CD8-positive, alpha-beta memory T cell (primary cell): ENCODE measurements around the gene ARMC9. TPM values are rescaled to one million over a fixed set of nuclear protein-coding genes. Genes with fewer than 3 reads are reported as not detected.
"Not testable (repeated sequence)": the region's sequence is repeated elsewhere in the genome, so short reads cannot be mapped to it uniquely, and the experiment has no call there.

Experiments
- CTCF ChIA-PET: fragments of 350-600 bp; sonication (Branson Sonifier 250); formaldehyde crosslinking; loops from one replicate; lab custom pipeline; 2021; ENCODE audit warnings: antibody characterized with exemption; lab: Charles Lee
- POLR2A ChIA-PET: fragments of 350-600 bp; sonication (Branson Sonifier 250); formaldehyde crosslinking; loops from one replicate; lab custom pipeline; 2021; ENCODE audit warnings: antibody characterized with exemption; lab: Charles Lee
- DNase-seq, 5 donors: peaks; one replicate each; pipeline versions ENCODE4 v3.0.0 to v3.0.0-alpha.2; 2020 to 2022; ENCODE audit warnings: mixed read lengths in 1 of 5
- H3K27ac ChIP-seq: one replicate; pipeline ENCODE4 v1.7.0; 2013; ENCODE audit warnings: low read depth, mild to moderate bottlenecking, low read length, moderate library complexity
- H3K27me3 ChIP-seq: 2 replicates; pipeline ENCODE4 v1.7.0; 2013; ENCODE audit warnings: low read length, mild to moderate bottlenecking; ENCODE audit not compliant: insufficient read depth, poor library complexity, severe bottlenecking
- H3K36me3 ChIP-seq: 2 replicates; pipeline ENCODE4 v1.7.0; 2013; ENCODE audit warnings: mild to moderate bottlenecking, low read length, moderate library complexity; ENCODE audit not compliant: insufficient read depth
- H3K4me1 ChIP-seq: 2 replicates; pipeline ENCODE4 v1.7.0; 2013; ENCODE audit warnings: mild to moderate bottlenecking, low read length, moderate library complexity; ENCODE audit not compliant: insufficient read depth
- H3K4me3 ChIP-seq: 2 replicates; pipeline ENCODE4 v1.7.0; 2013; ENCODE audit warnings: mild to moderate bottlenecking, low read length
- H3K9me3 ChIP-seq: 2 replicates; pipeline ENCODE4 v1.7.0; 2013; ENCODE audit warnings: mild to moderate bottlenecking, low read length
- H3K27ac Mint-ChIP-seq, 8 donors: one replicate each; pipeline ENCODE4 v1.8.0; 2020 to 2021; ENCODE audit warnings: mixed read lengths in 8 of 8, mild to moderate bottlenecking in 6 of 8, inconsistent platforms in 3 of 8, moderate library complexity in 3 of 8
- H3K27me3 Mint-ChIP-seq, 2 donors: one replicate each; pipeline ENCODE4 v1.8.0; 2020 to 2021; ENCODE audit warnings: mixed read lengths in 2 of 2, mild to moderate bottlenecking in 1 of 2, moderate library complexity in 1 of 2
- H3K36me3 Mint-ChIP-seq, 3 donors: one replicate each; pipeline ENCODE4 v1.8.0; 2020 to 2021; ENCODE audit warnings: mixed read lengths in 3 of 3, inconsistent platforms in 1 of 3, mild to moderate bottlenecking in 1 of 3
- H3K4me1 Mint-ChIP-seq, 3 donors: one replicate each; pipeline ENCODE4 v1.8.0; 2020 to 2021; ENCODE audit warnings: mixed read lengths in 3 of 3, inconsistent platforms in 1 of 3, mild to moderate bottlenecking in 1 of 3
- H3K4me3 Mint-ChIP-seq, 7 donors: one replicate each; pipeline ENCODE4 v1.8.0; 2020 to 2021; ENCODE audit warnings: mixed read lengths in 7 of 7, mild to moderate bottlenecking in 6 of 7, moderate library complexity in 4 of 7, inconsistent platforms in 2 of 7
- H3K9me3 Mint-ChIP-seq, 5 donors: one replicate each; pipeline ENCODE4 v1.8.0; 2020 to 2022; ENCODE audit warnings: mixed read lengths in 5 of 5, mild to moderate bottlenecking in 3 of 5, moderate library complexity in 2 of 5, inconsistent platforms in 1 of 5
- polyA plus RNA-seq: library from polyadenylated mRNA; unstranded; fragments of 300-500 nt; fragmentation: Illumina TruSeq; gene quantifications from one replicate; pipeline ENCODE4 v1.2.3, GENCODE V29; 2021
- total RNA-seq, 2 experiments: library from RNA; stranded (reverse); gene quantifications; one replicate each; pipeline ENCODE4 v1.2.3, GENCODE V29; 2021

Gene ARMC9
- total and polyA plus RNA-seq, 3 experiments from 2014 or later: 1.0 to 6.4 (median 5.3) TPM

DNA sequence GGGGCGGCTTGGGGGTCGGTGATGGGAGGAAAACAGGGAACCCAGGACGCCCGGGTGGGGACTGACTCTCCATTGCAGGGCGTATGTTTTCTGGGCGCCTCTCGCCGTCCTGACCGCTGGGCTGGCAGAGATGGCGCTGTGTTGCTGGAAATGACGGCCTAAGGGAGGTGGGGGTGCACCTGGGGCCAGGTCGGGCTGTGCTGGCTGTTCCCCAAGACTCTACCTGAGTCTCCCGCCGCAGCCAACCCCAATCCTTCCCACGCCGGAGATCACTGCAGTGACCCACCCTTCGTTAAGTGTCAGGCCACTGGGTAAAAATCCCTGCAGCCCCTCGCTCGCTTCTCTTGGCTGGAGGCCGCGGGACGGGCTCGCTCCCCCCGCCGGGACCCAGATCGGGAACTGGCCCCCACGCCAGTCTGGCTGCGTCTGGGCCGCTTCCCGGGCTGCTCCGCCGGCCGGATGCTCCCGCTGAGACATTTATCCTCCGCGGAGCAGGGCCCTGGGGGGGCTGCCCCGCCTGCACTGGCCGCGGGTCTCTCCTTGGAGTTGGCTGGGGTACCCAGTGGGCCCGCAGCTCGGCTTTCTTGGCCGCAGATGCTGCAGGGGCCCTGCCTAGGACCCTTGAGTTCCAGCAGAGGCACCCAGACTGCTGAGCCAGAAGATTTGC is 7.8 kb upstream of the ARMC9 start:
- DNase-seq: no peak
- Mint-ChIP-seq H3K27ac (no peak overlapping the region), H3K9me3 (no peaks in the 10 kb centered on the region), H3K4me1 (no peaks in the 10 kb centered on the region), H3K36me3 (no peaks in the 10 kb centered on the region), H3K27me3 (peaks cover 24 to 44% of the 10 kb centered on the region in 2 donors), H3K4me3 (no peak overlapping the region)
- no peaks in the 10 kb centered on the region for H3K27me3 ChIP-seq
- H3K4me1 ChIP-seq: no peaks in the 10 kb centered on the region
- ChIA-PET CTCF (interaction anchor here (0.7 kb wide), 1 partner anchor 203 kb away, joined by 3 read pairs; no protein-coding TSS in a partner anchor), POLR2A (no interaction called here)
- H3K4me3 ChIP-seq: no peak overlapping the region
- no peak overlapping the region for H3K27ac ChIP-seq
- H3K9me3 ChIP-seq: no peaks in the 10 kb centered on the region
- no peaks in the 10 kb centered on the region for H3K36me3 ChIP-seq

GRCh38 chr2:231191896-231192872 is 6.2 kb upstream of the ARMC9 start:
- H3K4me3 Mint-ChIP-seq: no peak overlapping the region
- CTCF ChIA-PET: no interaction called here
- POLR2A ChIA-PET: no interaction called here
- Histone ChIP-seq H3K4me1 (no peaks in the 10 kb centered on the region), H3K9me3 (no peaks in the 10 kb centered on the region), H3K27ac (no peak overlapping the region), H3K27me3 (no peaks in the 10 kb centered on the region), H3K36me3 (no peaks in the 10 kb centered on the region), H3K4me3 (no peak overlapping the region)
- no peaks in the 10 kb centered on the region for H3K36me3 Mint-ChIP-seq
- H3K27me3 Mint-ChIP-seq: peaks cover 24 to 42% of the 10 kb centered on the region in 2 donors
- H3K27ac Mint-ChIP-seq: no peak overlapping the region
- H3K9me3 Mint-ChIP-seq: no peaks in the 10 kb centered on the region
- no peaks in the 10 kb centered on the region for H3K4me1 Mint-ChIP-seq
- no peak for DNase-seq

GRCh38 chr2:231193216-231193615 is 5.2 kb upstream of the ARMC9 start:
- H3K27ac Mint-ChIP-seq: no peak overlapping the region
- Histone ChIP-seq H3K9me3 (no peaks in the 10 kb centered on the region), H3K4me3 (no peak overlapping the region), H3K27ac (no peak overlapping the region), H3K4me1 (peaks cover 6% of the 10 kb centered on the region), H3K36me3 (no peaks in the 10 kb centered on the region), H3K27me3 (no peaks in the 10 kb centered on the region)
- no peaks in the 10 kb centered on the region for H3K9me3 Mint-ChIP-seq
- CTCF ChIA-PET: no interaction called here
- DNase-seq: no peak
- peaks cover 5 to 9% (median 6%) of the 10 kb centered on the region in 3 donors for H3K4me1 Mint-ChIP-seq
- H3K4me3 Mint-ChIP-seq: no peak overlapping the region
- POLR2A ChIA-PET: no interaction called here
- H3K36me3 Mint-ChIP-seq: peaks cover 0 to 2% (median 0%) of the 10 kb centered on the region in 3 donors
- peaks cover 24 to 35% of the 10 kb centered on the region in 2 donors for H3K27me3 Mint-ChIP-seq

GRCh38 chr2:231196592-231196991 is 1.8 kb upstream of the ARMC9 start:
- Histone ChIP-seq H3K27me3 (no peaks in the 10 kb centered on the region), H3K4me1 (peaks cover 11% of the 10 kb centered on the region), H3K36me3 (no peaks in the 10 kb centered on the region), H3K27ac (no peak overlapping the region), H3K4me3 (no peak overlapping the region), H3K9me3 (no peaks in the 10 kb centered on the region)
- ChIA-PET POLR2A (no interaction called here), CTCF (no interaction called here)
- no peak for DNase-seq
- peaks cover 0 to 4% (median 0%) of the 10 kb centered on the region in 3 donors for H3K36me3 Mint-ChIP-seq
- peak overlapping the region in 2 of 8 donors; percentile 3 to 16 for H3K27ac Mint-ChIP-seq
- peaks cover 10 to 12% of the 10 kb centered on the region in 2 donors for H3K27me3 Mint-ChIP-seq
- peak overlapping the region in 6 of 7 donors; percentile 29 to 99 (median 60) for H3K4me3 Mint-ChIP-seq
- H3K9me3 Mint-ChIP-seq: no peaks in the 10 kb centered on the region
- peaks cover 11 to 16% (median 12%) of the 10 kb centered on the region in 3 donors for H3K4me1 Mint-ChIP-seq

- H3K4me3 Mint-ChIP-seq: peak overlapping the region; percentile 48 to 99 (median 92)
- H3K4me3 ChIP-seq, H3K9me3 ChIP-seq, H3K27me3 Mint-ChIP-seq, DNase-seq, H3K27ac ChIP-seq, H3K36me3 ChIP-seq, H3K27me3 ChIP-seq, H3K36me3 Mint-ChIP-seq, CTCF ChIA-PET, POLR2A ChIA-PET, H3K9me3 Mint-ChIP-seq: not testable (repeated sequence)
- peaks cover 11% of the 10 kb centered on the region for H3K4me1 ChIP-seq
- H3K27ac Mint-ChIP-seq: peak overlapping the region in 1 of 8 donors; percentile 10
- peaks cover 11 to 16% (median 12%) of the 10 kb centered on the region in 3 donors for H3K4me1 Mint-ChIP-seq
Observed at GRCh38 chr2:231197196-231197595, 1.2 kb upstream of the ARMC9 start.

DNA sequence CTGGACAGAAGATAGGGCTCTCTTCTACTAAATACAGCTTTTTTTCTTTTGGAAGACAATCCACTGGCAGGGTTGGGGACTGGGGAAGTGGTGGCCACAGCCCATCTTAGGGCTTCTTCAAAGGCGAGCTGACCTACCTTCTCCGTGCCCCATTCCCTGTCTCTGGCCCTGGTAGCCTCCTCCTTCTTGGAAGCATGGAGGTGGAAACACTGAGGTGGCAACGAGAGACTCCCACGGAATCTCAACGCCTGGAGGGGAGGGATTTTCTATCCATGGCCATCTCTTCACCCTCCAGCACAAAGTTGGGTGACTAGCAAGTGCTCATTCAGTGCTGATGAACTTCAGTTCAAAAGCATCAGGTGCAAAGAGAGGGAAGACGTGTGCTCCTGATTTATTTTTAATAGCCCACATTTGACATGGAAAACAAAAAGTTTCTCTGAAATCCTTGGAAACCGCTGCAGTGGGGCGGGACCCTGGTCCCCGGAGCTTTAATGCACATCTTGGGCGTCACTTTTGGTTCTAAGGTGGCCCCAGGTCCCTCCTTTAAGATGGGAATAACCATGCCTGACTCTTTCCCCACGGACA is 633 bp upstream of the ARMC9 start:
- Histone ChIP-seq H3K9me3 (no peaks in the 10 kb centered on the region), H3K4me3 (peak overlapping the region; percentile 99), H3K27me3 (no peaks in the 10 kb centered on the region), H3K4me1 (peaks cover 11% of the 10 kb centered on the region), H3K36me3 (no peaks in the 10 kb centered on the region), H3K27ac (peak overlapping the region; percentile 35)
- Mint-ChIP-seq H3K36me3 (peaks cover 0 to 4% (median 0%) of the 10 kb centered on the region in 3 donors), H3K27me3 (peaks cover 2 to 4% of the 10 kb centered on the region in 2 donors), H3K4me1 (peaks cover 11 to 16% (median 12%) of the 10 kb centered on the region in 3 donors), H3K9me3 (no peaks in the 10 kb centered on the region), H3K4me3 (peak overlapping the region; percentile 90 to 99 (median 93)), H3K27ac (peak overlapping the region; percentile 50 to 87 (median 78))
- ChIA-PET POLR2A (no interaction called here), CTCF (no interaction called here)
- no peak for DNase-seq

DNA sequence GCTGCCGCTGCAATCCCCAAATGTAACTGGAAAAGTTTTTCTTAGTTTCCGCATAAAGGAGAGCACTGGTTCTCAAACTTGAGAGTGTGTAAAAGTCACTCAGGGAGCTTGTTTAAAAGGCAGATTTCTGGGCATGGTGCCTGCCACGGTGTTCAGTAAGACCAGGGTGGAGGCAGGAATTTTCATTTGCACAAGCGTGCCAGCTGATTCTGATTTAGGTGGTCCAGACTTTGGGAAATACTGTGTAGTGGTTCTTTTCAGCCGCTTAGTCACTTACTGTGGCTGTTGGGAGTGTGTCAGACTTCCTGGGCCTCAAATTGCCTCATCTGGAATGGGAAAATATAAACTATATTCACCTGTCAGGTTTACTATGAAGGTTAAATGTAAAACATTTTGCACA is 788 bp downstream of the ARMC9 start:
- DNase-seq: no peak
- H3K27me3 Mint-ChIP-seq: peaks cover under 1 to 2% of the 10 kb centered on the region in 2 donors
- CTCF ChIA-PET: no interaction called here
- H3K4me1 Mint-ChIP-seq: peaks cover 11 to 16% (median 12%) of the 10 kb centered on the region in 3 donors
- POLR2A ChIA-PET: no interaction called here
- H3K36me3 Mint-ChIP-seq: peaks cover 0 to 4% (median 0%) of the 10 kb centered on the region in 3 donors
- no peaks in the 10 kb centered on the region for H3K27me3 ChIP-seq
- H3K36me3 ChIP-seq: no peaks in the 10 kb centered on the region
- no peak overlapping the region for H3K27ac ChIP-seq
- peak overlapping the region; percentile 99 for H3K4me3 ChIP-seq
- no peaks in the 10 kb centered on the region for H3K9me3 Mint-ChIP-seq
- no peaks in the 10 kb centered on the region for H3K9me3 ChIP-seq
- peak overlapping the region; percentile 84 to 93 (median 86) for H3K4me3 Mint-ChIP-seq
- H3K27ac Mint-ChIP-seq: peak overlapping the region in 7 of 8 donors; percentile 14 to 79 (median 70)
- H3K4me1 ChIP-seq: peaks cover 11% of the 10 kb centered on the region
